Left hindlimb (tissue), 1 donor: ENCODE results near the gene CLDND2.
"Not testable (repeated sequence)": the region's sequence is repeated elsewhere in the genome, so short reads cannot be mapped to it uniquely, and the experiment has no call there.

Experiments
- DNase-seq: peaks from one replicate; pipeline ENCODE4 v3.0.0-alpha.2; 2018

Gene CLDND2

GRCh38 chr19:51368366-51369282, at the start of gene CLDND2:
TSS of gene CLDND2 (minus strand) at chr19:51369003. CDS start at chr19:51368577, 426 bp downstream.
- DNase-seq: no peak

- no peak for DNase-seq
These were observed 49.0 kb upstream of the CLDND2 start for GRCh38 chr19:51417810-51418157.

GRCh38 chr19:51417107-51417809, 48.5 kb upstream of the CLDND2 start, which contains the start of gene SIGLEC10:
TSS of gene SIGLEC10 (minus strand) at chr19:51417642. CDS start at chr19:51417581, 61 bp downstream.
- DNase-seq: no peak

GRCh38 chr19:51416422-51416821, 47.6 kb upstream of the CLDND2 start:
- DNase-seq: not testable (repeated sequence)

GRCh38 chr19:51415187-51415586, 46.4 kb upstream of the CLDND2 start:
- no peak for DNase-seq

DNA sequence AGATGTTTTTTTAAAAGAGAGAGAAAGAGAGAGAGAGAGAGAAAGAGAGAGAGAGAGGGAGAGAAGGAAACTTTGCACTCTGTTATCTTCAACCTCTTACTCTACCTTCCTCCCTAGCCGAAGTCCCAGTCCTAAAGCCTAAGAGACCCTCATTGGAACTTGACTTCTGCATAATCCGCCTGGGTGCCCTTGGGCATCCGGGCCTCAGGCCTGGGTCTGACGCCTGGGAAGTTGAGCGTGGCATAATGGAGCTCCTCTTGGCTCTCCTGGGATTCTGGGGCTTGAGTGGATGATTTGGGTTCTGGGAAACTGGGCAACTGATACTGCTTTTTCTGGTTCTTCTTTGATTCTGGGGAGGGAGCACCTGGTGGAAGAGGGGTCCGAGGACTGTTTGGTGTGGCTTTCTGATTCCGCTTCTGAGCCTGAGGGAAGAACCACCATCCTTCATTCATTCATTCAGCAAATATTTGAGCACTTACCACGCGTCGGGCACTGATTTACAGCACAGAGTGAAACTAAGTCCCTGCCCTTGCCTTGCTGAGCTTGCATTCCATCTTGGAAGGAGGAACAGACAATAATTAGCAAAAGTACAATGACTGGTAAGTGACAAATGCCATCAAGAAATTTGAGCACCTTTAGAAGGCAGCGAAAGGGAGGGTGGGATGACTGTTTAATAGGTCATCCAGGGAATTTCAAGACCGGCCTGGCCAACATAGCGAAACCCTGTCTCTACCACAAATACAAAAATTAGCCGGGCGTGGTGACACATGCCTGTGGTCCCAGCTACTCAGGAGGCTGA, 42.3 kb upstream of the CLDND2 start:
- no peak for DNase-seq

- no peak for DNase-seq
These were observed 38.8 kb upstream of the CLDND2 start for GRCh38 chr19:51407511-51408131.

DNA sequence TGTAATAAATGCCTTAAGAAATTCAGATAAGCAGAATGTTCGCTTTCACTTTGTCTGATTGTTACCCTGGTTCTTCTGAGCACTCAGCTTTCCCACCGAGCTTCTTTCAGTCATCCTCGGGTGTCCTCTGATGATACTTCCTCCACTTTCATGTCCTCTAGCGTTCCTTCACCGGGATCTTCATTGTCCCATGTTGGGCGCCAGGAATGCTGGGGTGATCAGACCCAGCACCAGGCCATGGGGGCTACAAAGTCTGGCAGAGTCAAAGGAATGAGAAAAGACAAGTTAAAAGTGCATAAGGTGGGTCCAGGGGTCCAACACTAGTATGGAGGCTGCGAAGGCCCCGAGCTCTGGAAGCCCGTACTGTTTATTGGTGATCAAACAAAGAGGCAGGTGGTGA, 33.3 kb upstream of the CLDND2 start:
- DNase-seq: no peak

GRCh38 chr19:51399936-51400335, 31.1 kb upstream of the CLDND2 start:
- not testable (repeated sequence) for DNase-seq

DNA sequence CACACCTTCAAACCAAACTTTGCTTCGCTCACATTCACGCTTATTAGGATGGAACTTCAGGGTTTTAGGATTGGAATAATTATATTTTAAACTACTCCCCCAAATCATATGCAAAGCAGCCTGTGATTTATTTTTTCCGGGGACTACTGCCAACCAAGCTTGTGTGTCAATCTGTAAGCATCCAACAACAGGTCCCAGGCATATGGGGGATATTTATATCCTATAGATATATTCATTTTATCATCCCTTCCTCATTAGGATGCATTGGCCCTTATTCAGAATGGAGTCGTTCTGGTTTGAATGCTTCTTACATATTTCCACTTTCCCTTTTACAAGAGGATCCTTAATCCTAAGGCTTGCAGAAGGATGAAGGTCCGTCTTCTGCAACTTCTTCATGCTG, 30.4 kb upstream of the CLDND2 start:
- DNase-seq: no peak

- no peak for DNase-seq
These were observed 29.4 kb upstream of the CLDND2 start for GRCh38 chr19:51398096-51398704.

DNA sequence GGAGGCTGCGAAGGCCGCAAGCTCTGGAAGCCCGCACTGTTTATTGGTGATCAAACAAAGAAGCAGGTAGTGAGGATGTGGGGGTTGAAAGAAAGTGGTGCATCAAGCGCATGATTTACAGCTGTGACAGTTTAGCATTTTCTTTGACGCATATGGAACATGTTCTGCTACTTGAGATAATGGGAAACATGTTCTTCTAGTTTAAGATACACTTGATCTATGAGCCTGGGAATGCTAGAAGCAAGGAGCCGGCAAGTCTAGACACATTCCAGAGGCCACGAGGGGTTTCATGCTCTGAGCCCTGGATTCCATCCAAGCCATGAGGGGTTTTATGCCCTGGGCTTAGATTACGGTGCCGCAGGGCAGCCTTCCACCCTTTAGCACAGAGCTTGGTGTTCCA, 28.6 kb upstream of the CLDND2 start:
- DNase-seq: not testable (repeated sequence)

- no peak for DNase-seq
These were observed 27.4 kb upstream of the CLDND2 start for GRCh38 chr19:51396175-51396574.

DNA sequence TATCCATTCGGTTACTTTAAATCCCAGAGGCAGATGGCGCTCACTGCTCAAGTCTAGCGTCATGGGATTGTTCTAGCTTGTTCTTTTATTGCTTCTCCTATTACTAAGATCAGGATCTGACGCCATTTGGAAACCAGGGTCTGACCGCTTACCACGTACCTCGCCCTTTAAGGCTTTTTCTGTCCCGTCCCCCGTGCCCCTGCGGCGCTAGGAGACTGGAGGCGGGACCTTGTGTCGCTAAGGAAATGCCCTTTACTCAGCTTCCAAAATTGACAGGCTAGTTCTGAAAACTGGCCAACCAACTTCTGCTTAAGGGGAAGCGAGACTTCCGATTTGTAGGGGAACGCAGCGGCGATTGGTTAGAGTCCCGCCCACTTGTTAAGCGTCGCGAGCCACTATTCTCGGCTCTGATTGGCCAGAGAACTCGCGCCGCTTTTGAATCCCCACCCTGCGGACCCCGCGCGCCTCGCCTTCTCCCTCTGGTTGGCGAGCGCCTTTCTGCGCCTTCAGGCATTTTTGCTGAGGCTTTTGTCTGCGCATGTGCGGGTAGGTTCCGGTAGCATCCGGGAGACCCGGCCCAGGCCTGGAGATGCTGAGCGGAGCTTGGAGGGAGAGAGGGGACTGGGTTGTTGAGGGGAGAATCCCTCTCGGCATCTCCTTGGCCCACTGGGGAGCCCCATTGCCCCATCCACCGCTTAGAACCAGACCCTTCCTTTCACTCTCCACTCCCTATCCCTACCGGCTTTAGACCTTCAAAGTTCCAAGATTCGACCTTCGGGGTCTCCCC, 25.4 kb upstream of the CLDND2 start:
- peak; percentile 95 for DNase-seq

DNA sequence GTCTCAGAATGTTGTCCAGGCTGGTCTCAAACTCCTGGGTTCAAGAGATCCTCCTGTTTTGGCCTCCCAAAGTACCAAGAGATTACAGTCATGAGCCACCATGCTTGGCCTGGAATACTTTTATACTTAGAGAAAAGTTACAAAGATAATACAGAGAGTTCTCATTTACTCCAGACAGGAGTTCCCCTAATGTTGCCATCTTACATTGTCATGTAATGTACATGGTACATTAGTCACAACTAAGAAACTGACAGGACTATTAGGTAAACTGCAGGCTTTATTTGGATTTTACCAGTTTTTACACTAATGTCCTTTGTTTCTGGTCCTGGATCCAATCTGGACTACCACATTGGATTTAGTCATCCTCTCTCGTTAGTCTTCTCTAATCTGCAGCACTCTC, 23.9 kb upstream of the CLDND2 start:
- DNase-seq: no peak

GRCh38 chr19:51391073-51391611, 22.3 kb upstream of the CLDND2 start:
- no peak for DNase-seq

GRCh38 chr19:51389143-51389542, 20.3 kb upstream of the CLDND2 start:
- DNase-seq: no peak

DNA sequence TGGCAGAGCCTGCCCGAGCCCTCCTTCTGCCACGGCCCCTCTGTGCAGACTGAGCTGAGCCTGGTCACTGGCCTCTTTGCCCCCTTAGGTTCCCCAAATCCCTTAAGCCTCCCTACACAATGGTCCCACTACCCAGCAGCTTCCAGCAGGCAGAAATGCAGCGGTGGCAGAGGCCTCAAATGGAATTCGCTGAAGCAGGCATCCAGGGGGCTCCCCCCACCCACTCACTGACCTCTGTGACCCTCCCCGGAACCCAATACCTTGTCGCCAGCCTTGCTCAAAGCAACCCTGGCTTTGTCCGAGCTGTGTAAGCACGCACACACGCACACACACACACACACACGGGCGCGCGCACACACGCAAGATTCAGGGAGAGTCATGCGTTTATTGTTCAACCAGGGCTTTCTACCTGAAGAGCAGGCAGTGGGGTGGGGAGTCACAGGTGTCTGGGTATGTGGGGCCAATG, 19.2 kb upstream of the CLDND2 start, which contains the start of gene LIM2:
TSS of gene LIM2 (minus strand) at position 51 of the 466 bp plus-strand sequence. CDS start 531 bp downstream, outside the sequence.
- DNase-seq: no peak

DNA sequence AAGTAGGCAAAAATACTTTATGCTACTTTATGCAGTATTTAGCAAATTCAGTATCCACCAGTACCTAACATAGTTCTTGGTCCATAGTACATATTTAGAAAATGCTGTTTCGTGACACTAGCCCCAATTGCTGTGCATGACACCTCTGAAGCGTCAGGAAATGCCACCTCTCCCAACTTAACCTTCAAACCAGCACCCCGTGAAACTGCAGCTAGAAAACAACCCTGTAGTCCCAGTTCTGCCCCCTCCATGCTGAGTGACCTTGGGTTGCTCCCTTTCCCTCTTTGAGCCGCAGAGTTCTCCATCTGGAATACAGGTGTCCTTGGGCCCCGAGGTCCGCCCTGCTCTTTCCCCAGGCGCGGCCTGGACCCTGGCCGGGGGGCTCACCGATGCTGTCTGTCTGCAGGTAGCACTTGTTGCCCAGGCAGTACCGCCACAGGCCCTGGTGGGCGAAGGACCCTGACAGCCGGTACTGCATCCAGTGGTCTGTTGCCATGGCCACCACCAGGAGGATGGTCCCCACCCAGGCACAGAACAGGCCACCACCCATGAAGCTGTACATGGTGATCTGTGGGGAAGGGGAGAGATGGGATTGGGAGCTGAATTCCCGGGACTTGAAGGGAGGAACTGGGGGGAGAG, 18.2 kb upstream of the CLDND2 start:
- DNase-seq: no peak

DNA sequence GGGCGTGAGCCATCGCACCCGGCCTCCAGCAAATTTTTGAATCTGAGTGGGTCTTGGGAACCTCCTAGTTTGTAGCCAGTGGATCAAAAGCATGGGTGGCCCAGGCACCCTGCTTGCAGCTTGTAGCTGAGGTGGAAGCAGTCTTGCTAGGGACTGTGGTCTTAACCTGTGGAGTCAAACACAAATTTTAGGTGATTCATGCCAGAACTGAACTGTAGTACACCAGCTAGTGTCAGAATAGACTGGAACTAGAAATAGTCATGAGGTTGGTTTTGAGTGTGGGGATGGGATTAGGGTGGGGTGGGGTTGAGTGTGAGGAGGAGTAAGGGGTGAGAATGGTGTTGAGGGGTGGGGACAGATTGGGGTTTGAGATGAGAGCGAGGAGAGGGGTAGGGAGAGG, 13.2 kb upstream of the CLDND2 start:
- DNase-seq: no peak
